GM15510 (cell line): Measurements from ENCODE around the gene PJA1.

ENCODE experiments used
- POLR2A ChIP-seq: IDR thresholded peaks from 3 replicates; pipeline ENCODE4 v1.6.1; 2011; ENCODE audit warnings: borderline replicate concordance; ENCODE audit not compliant: insufficient read length; ENCODE audit errors: extremely low read depth

Gene PJA1

GRCh38 chrX:69153060-69153730 is 12.1 kb downstream of the PJA1 start:
- no peak for TF ChIP-seq POLR2A

- no peak for TF ChIP-seq POLR2A
Measured at GRCh38 chrX:69152417-69152841, 12.8 kb downstream of the PJA1 start.

- TF ChIP-seq POLR2A: no peak
Measured at GRCh38 chrX:69151866-69152284, 13.4 kb downstream of the PJA1 start.

GRCh38 chrX:69150281-69150960 is 14.8 kb downstream of the PJA1 start:
- no peak for TF ChIP-seq POLR2A

- TF ChIP-seq POLR2A: no peak
Measured at GRCh38 chrX:69149466-69150280, 15.6 kb downstream of the PJA1 start.

GRCh38 chrX:69148946-69149345 is 16.3 kb downstream of the PJA1 start:
- no peak for TF ChIP-seq POLR2A

GRCh38 chrX:69146739-69147138 is 18.5 kb downstream of the PJA1 start:
- no peak for TF ChIP-seq POLR2A

GRCh38 chrX:69145714-69146113 is 19.5 kb downstream of the PJA1 start:
- no peak for TF ChIP-seq POLR2A

- TF ChIP-seq POLR2A: no peak
Measured at GRCh38 chrX:69144838-69145680, 20.2 kb downstream of the PJA1 start.

- TF ChIP-seq POLR2A: no peak
Measured at GRCh38 chrX:69143530-69143929, 21.7 kb downstream of the PJA1 start.

- TF ChIP-seq POLR2A: no peak
Measured at GRCh38 chrX:69142788-69143469, 22.3 kb downstream of the PJA1 start.

- TF ChIP-seq POLR2A: no peak
Measured at GRCh38 chrX:69140837-69141236, 24.4 kb downstream of the PJA1 start.

GRCh38 chrX:69139516-69139915 is 25.7 kb downstream of the PJA1 start:
- no peak for TF ChIP-seq POLR2A

GRCh38 chrX:69138512-69138911 is 26.7 kb downstream of the PJA1 start:
- TF ChIP-seq POLR2A: no peak

GRCh38 chrX:69138118-69138390 is 27.2 kb downstream of the PJA1 start:
- TF ChIP-seq POLR2A: no peak
